Neural cell (in vitro differentiated cells): ENCODE data around the gene UBA6. TPM values are rescaled to one million over a fixed set of nuclear protein-coding genes. Genes with fewer than 3 reads are reported as not detected.

Source experiments
- H2AFZ ChIP-seq: fragments of 200-600, 300-800 bp; sonication (generic), shearing (Covaris generic); 2 replicates; pipeline ENCODE4 v1.6.0; 2014; ENCODE audit warnings: low read depth, mild to moderate bottlenecking, antibody characterized with exemption, low read length, moderate library complexity
- H3F3A ChIP-seq: fragments of 200-600 bp; shearing (Covaris generic); 2 replicates; pipeline ENCODE4 v1.6.1; 2016; ENCODE audit warnings: mild to moderate bottlenecking, moderate library complexity, mixed read lengths, antibody characterized with exemption, low read length; ENCODE audit not compliant: insufficient read depth, poor library complexity, severe bottlenecking
- H3K27ac ChIP-seq: fragments of 200-600, 300-800 bp; sonication (generic), shearing (Covaris generic); 2 replicates; pipeline ENCODE4 v1.5.1; 2014; ENCODE audit warnings: mild to moderate bottlenecking, low read length, moderate library complexity
- H3K27me3 ChIP-seq: fragments of 300-800, 200-600 bp; sonication (generic), shearing (Covaris generic); 2 replicates; pipeline ENCODE4 v1.6.0; 2014; ENCODE audit warnings: mild to moderate bottlenecking, low read depth, low read length, moderate library complexity; ENCODE audit not compliant: insufficient read depth
- H3K36me3 ChIP-seq: fragments of 300-800, 200-600 bp; sonication (generic), shearing (Covaris generic); 2 replicates; pipeline ENCODE4 v1.5.1; 2014; ENCODE audit warnings: mild to moderate bottlenecking, antibody characterized with exemption, low read length, moderate library complexity; ENCODE audit not compliant: insufficient read depth
- H3K4me2 ChIP-seq: fragments of 300-800, 200-600 bp; sonication (generic), shearing (Covaris generic); 2 replicates; pipeline ENCODE4 v1.6.0; 2014; ENCODE audit warnings: mild to moderate bottlenecking, low read length
- H3K4me3 ChIP-seq: fragments of 300-800, 200-600 bp; sonication (generic), shearing (Covaris generic); 2 replicates; pipeline ENCODE4 v1.5.1; 2014; ENCODE audit warnings: mild to moderate bottlenecking, low read length, moderate library complexity
- H3K79me2 ChIP-seq: fragments of 200-600 bp; shearing (Covaris generic); replicated peaks from 2 replicates; pipeline ENCODE4 v1.6.0; 2014; ENCODE audit warnings: mild to moderate bottlenecking, low read length, moderate library complexity; ENCODE audit not compliant: insufficient read depth
- H3K9ac ChIP-seq: fragments of 300-800, 200-600 bp; sonication (generic), shearing (Covaris generic); 2 replicates; pipeline ENCODE4 v1.6.1; 2016; ENCODE audit warnings: mild to moderate bottlenecking, low read length, mixed read lengths
- H3K9me2 ChIP-seq: fragments of 200-600 bp; shearing (Covaris generic); 2 replicates; pipeline ENCODE4 v1.6.1; 2016; ENCODE audit warnings: mild to moderate bottlenecking, low read length, mixed read lengths; ENCODE audit not compliant: insufficient read depth
- H3K9me3 ChIP-seq: fragments of 200-600, 300-800 bp; sonication (generic), shearing (Covaris generic); 2 replicates; pipeline ENCODE4 v1.6.1; 2016; ENCODE audit warnings: mild to moderate bottlenecking, mixed run types, low read length, moderate library complexity, mixed read lengths
- H4K20me1 ChIP-seq: fragments of 200-600 bp; shearing (Covaris generic); 2 replicates; pipeline ENCODE4 v1.6.1; 2016; ENCODE audit warnings: mild to moderate bottlenecking, mixed run types; ENCODE audit not compliant: insufficient read depth
- EP300 ChIP-seq: fragments of 450-650 bp; conservative IDR thresholded peaks from 2 replicates; pipeline ENCODE4 v1.6.1; 2014; ENCODE audit warnings: antibody characterized with exemption, mild to moderate bottlenecking, moderate library complexity; ENCODE audit not compliant: poor library complexity, severe bottlenecking
- EZH2 ChIP-seq: fragments of 200-600, 300-800 bp; shearing (Covaris generic), sonication (generic); IDR thresholded peaks from 2 replicates; pipeline ENCODE4 v1.6.1; 2014; ENCODE audit warnings: antibody characterized with exemption, low read length, borderline replicate concordance, mild to moderate bottlenecking; ENCODE audit not compliant: insufficient read depth, poor library complexity, severe bottlenecking
- MXI1 ChIP-seq: fragments of 450-650 bp; conservative IDR thresholded peaks from 2 replicates; pipeline ENCODE4 v1.6.1; 2014; ENCODE audit warnings: antibody characterized with exemption, mild to moderate bottlenecking; ENCODE audit not compliant: poor library complexity, severe bottlenecking
- POLR2AphosphoS5 ChIP-seq: IDR thresholded peaks from 2 replicates; pipeline ENCODE4 v1.6.1; 2012
- RAD21 ChIP-seq: fragments of 450-650 bp; conservative IDR thresholded peaks from 2 replicates; pipeline ENCODE4 v1.6.1; 2014; ENCODE audit warnings: antibody characterized with exemption, mild to moderate bottlenecking, moderate library complexity
- SMC3 ChIP-seq: fragments of 450-650 bp; conservative IDR thresholded peaks from 2 replicates; pipeline ENCODE4 v1.6.1; 2014; ENCODE audit warnings: antibody characterized with exemption, mild to moderate bottlenecking, moderate library complexity; ENCODE audit not compliant: poor library complexity
- TAF1 ChIP-seq: IDR thresholded peaks from 2 replicates; pipeline ENCODE4 v1.6.1; 2012; ENCODE audit warnings: low read depth
- polyA plus RNA-seq: library from polyadenylated mRNA; depleted of rRNA; stranded (reverse); fragments of >200 nt; gene quantifications from 2 replicates; pipeline ENCODE4 v1.2.3, GENCODE V29; 2014
- TF ChIP-seq, protein P1 (sequence below): fragments of 450-650 bp; IDR thresholded peaks from 2 replicates; pipeline ENCODE4 v1.5.1; 2014; ENCODE audit warnings: antibody characterized with exemption, mild to moderate bottlenecking, moderate library complexity; ENCODE audit not compliant: poor library complexity, severe bottlenecking
- TF ChIP-seq, protein P2 (sequence below): IDR thresholded peaks from 2 replicates; pipeline ENCODE4 v1.6.1; 2012; ENCODE audit warnings: borderline replicate concordance

UBA6 gene
- polyA plus RNA-seq, 1 donor from 2014 or later: 126 TPM

DNA sequence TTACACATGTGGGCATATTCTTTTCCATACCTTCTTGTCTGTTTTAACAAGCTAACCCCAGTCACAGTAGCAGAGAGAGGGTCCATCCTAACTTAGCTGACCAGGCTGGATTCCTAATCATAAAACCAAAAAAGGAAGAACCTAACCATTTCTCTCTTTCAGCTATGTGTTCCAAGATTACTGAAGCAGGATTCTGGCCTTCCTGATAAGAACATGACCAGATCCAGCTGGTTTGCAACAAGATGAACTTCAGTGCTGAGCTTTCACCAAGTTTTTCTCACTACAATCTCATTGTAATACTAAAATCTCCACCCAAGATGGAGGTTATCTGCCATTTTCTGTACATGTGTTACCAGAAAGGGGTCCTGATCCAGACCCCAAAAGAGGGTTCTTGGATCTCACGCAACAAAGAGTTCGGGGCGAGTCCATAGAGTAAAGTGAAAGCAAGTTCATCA lies 20.4 kb upstream of the UBA6 start:
- TF ChIP-seq RAD21 (no peak), POLR2AphosphoS5 (no peak)
- H3K27me3 ChIP-seq: no peaks in the 10 kb centered on the region
- H3K9me3 ChIP-seq: no peaks in the 10 kb centered on the region
- H3K4me3 ChIP-seq: no peak overlapping the region
- no peak overlapping the region for H3K27ac ChIP-seq
- H4K20me1 ChIP-seq: no peaks in the 10 kb centered on the region
- H3K36me3 ChIP-seq: no peaks in the 10 kb centered on the region
- H3F3A ChIP-seq: no peaks in the 10 kb centered on the region
- H3K9me2 ChIP-seq: no peaks in the 10 kb centered on the region
- H2AFZ ChIP-seq: no peak overlapping the region
- no peak overlapping the region for H3K9ac ChIP-seq
- H3K4me2 ChIP-seq: no peak overlapping the region
- H3K79me2 ChIP-seq: no peaks in the 10 kb centered on the region

DNA sequence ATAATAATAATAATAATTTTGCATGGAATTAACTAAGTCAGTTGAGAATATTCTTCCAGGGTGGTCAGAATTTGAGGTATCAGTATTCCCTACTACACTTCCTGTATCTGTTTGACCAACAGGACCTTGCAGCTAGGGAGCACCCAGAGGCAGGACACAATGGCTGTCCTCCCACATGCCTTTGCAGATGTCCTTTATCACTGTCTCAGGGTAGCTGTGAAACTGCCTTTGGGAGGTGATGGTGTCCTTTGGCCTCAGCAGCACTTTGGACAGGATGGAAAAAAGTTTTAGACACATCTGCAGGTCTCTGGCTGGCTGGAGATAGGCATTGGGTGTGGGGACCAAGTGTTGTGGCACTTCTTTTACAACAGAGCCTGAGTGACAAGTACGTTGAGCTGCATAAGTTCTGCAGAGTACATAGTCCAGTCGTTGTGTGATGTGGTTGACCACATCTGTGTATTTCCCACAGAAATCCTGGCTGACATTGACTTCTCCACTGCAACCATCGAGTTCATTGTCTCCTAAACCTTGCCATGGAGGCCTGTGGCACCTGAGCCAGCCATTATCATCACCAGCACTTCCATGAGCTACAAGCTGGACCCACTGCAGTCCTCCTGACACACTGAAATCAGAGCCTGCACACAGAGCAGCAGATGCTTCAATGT lies 19.1 kb upstream of the UBA6 start:
- no peak overlapping the region for H3K4me2 ChIP-seq
- H3K27me3 ChIP-seq: no peaks in the 10 kb centered on the region
- no peaks in the 10 kb centered on the region for H3F3A ChIP-seq
- no peaks in the 10 kb centered on the region for H3K79me2 ChIP-seq
- no peaks in the 10 kb centered on the region for H3K36me3 ChIP-seq
- no peaks in the 10 kb centered on the region for H3K9me2 ChIP-seq
- H3K27ac ChIP-seq: no peak overlapping the region
- H2AFZ ChIP-seq: no peak overlapping the region
- H3K4me3 ChIP-seq: no peak overlapping the region
- TF ChIP-seq POLR2AphosphoS5 (no peak), TAF1 (no peak), MXI1 (no peak), EZH2 (no peak), RAD21 (no peak)
- TF ChIP-seq, protein P1, sequence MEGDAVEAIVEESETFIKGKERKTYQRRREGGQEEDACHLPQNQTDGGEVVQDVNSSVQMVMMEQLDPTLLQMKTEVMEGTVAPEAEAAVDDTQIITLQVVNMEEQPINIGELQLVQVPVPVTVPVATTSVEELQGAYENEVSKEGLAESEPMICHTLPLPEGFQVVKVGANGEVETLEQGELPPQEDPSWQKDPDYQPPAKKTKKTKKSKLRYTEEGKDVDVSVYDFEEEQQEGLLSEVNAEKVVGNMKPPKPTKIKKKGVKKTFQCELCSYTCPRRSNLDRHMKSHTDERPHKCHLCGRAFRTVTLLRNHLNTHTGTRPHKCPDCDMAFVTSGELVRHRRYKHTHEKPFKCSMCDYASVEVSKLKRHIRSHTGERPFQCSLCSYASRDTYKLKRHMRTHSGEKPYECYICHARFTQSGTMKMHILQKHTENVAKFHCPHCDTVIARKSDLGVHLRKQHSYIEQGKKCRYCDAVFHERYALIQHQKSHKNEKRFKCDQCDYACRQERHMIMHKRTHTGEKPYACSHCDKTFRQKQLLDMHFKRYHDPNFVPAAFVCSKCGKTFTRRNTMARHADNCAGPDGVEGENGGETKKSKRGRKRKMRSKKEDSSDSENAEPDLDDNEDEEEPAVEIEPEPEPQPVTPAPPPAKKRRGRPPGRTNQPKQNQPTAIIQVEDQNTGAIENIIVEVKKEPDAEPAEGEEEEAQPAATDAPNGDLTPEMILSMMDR: no peak
- H3K9ac ChIP-seq: no peak overlapping the region
- H4K20me1 ChIP-seq: no peaks in the 10 kb centered on the region
- no peaks in the 10 kb centered on the region for H3K9me3 ChIP-seq

DNA sequence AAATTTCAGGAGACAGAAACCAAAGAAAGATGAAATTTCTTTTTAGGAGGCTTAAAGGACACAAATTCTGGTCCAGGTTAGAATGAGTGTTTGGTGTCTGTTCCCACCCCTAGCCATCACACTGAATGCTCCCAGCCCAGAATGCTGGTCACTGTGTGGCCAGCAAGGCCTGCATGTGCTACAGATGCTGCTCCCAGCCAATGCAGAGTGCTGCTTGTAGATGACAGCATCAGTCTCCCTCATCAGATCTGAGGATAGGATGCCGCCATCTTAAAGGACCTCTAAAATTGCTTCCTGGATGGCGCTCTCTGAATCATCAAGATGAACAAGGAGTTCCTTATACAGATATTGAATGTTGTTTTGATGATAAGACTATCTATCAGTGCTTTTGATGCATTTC lies 17.9 kb upstream of the UBA6 start:
- no peaks in the 10 kb centered on the region for H3K79me2 ChIP-seq

More for the DNA sequence above, 17.9 kb upstream of the UBA6 start:
- H2AFZ ChIP-seq: no peak overlapping the region
- no peak overlapping the region for H3K9ac ChIP-seq
- no peak for TF ChIP-seq RAD21
- TF ChIP-seq POLR2AphosphoS5: no peak
- no peak for TF ChIP-seq EP300
- TF ChIP-seq, protein P2, sequence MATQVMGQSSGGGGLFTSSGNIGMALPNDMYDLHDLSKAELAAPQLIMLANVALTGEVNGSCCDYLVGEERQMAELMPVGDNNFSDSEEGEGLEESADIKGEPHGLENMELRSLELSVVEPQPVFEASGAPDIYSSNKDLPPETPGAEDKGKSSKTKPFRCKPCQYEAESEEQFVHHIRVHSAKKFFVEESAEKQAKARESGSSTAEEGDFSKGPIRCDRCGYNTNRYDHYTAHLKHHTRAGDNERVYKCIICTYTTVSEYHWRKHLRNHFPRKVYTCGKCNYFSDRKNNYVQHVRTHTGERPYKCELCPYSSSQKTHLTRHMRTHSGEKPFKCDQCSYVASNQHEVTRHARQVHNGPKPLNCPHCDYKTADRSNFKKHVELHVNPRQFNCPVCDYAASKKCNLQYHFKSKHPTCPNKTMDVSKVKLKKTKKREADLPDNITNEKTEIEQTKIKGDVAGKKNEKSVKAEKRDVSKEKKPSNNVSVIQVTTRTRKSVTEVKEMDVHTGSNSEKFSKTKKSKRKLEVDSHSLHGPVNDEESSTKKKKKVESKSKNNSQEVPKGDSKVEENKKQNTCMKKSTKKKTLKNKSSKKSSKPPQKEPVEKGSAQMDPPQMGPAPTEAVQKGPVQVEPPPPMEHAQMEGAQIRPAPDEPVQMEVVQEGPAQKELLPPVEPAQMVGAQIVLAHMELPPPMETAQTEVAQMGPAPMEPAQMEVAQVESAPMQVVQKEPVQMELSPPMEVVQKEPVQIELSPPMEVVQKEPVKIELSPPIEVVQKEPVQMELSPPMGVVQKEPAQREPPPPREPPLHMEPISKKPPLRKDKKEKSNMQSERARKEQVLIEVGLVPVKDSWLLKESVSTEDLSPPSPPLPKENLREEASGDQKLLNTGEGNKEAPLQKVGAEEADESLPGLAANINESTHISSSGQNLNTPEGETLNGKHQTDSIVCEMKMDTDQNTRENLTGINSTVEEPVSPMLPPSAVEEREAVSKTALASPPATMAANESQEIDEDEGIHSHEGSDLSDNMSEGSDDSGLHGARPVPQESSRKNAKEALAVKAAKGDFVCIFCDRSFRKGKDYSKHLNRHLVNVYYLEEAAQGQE: no peak
- TF ChIP-seq MXI1: no peak
- no peak for TF ChIP-seq SMC3
- no peak for TF ChIP-seq TAF1
- no peak for TF ChIP-seq EZH2
- no peaks in the 10 kb centered on the region for H3K36me3 ChIP-seq
- H3F3A ChIP-seq: no peaks in the 10 kb centered on the region
- no peak overlapping the region for H3K4me3 ChIP-seq
- no peak overlapping the region for H3K27ac ChIP-seq
- no peaks in the 10 kb centered on the region for H3K27me3 ChIP-seq
- H3K9me3 ChIP-seq: no peaks in the 10 kb centered on the region
- H4K20me1 ChIP-seq: no peaks in the 10 kb centered on the region
- no peak overlapping the region for H3K4me2 ChIP-seq
- no peaks in the 10 kb centered on the region for H3K9me2 ChIP-seq
